ENCODE data around the gene SELENOI. TPM values are rescaled to one million over a fixed set of nuclear protein-coding genes. Genes with fewer than 3 reads are reported as not detected.
"Not testable (repeated sequence)": the region's sequence is repeated elsewhere in the genome, so short reads cannot be mapped to it uniquely, and the experiment has no call there.

SELENOI gene
- total RNA-seq, 2 donors from 2014 or later: 14.4 to 15.6 TPM

- no peaks in the 10 kb centered on the region for H3K36me3 ChIP-seq
- H3K27me3 ChIP-seq (replicated peaks; ENCODE audit: insufficient read depth): no peaks in the 10 kb centered on the region
- WGBS: under 1% methylated on average over 9 of the region's 9 CpGs
- intact Hi-C loops (cut with DNase I): loop anchor here (5.0 kb wide), 1 partner anchor 52 kb away; no protein-coding TSS in a partner anchor
- TF ChIP-seq POLR2A (IDR thresholded peaks at IDR 0.05) (peak; percentile 14), CTCF (IDR thresholded peaks at IDR 0.05) (no peak), POLR2AphosphoS5 (IDR thresholded peaks at IDR 0.05) (peak; percentile 27)
- peak overlapping the region; percentile 31 to 38 for H3K4me3 ChIP-seq
- H3K4me1 ChIP-seq (replicated peaks): no peaks in the 10 kb centered on the region
- peak overlapping the region; percentile 85 to 95 for H3K27ac ChIP-seq
- no peak for DNase-seq (ENCODE audit: low spot score)
- H3K9me3 ChIP-seq: no peaks in the 10 kb centered on the region
Observed at GRCh38 chr2:26299471-26300101, 46.4 kb upstream of the SELENOI start.

- TF ChIP-seq POLR2AphosphoS5 (IDR thresholded peaks at IDR 0.05) (peak; percentile 41), CTCF (IDR thresholded peaks at IDR 0.05) (no peak)
- intact Hi-C loops (cut with DNase I): no loop called here
- Histone ChIP-seq H3K4me3 (peak overlapping the region; percentile 31 to 38), H3K36me3 (no peaks in the 10 kb centered on the region), H3K27me3 (replicated peaks; ENCODE audit: insufficient read depth) (no peaks in the 10 kb centered on the region), H3K4me1 (replicated peaks) (no peaks in the 10 kb centered on the region), H3K9me3 (no peaks in the 10 kb centered on the region), H3K27ac (peak overlapping the region; percentile 85 to 95)
- 15% methylated on average over 22 of the region's 22 CpGs for WGBS
- peak; percentile 73 for DNase-seq (ENCODE audit: low spot score)
Observed at GRCh38 chr2:26300234-26300925, 45.6 kb upstream of the SELENOI start.

- no peaks in the 10 kb centered on the region for H3K4me1 ChIP-seq (replicated peaks)
- WGBS: 56% methylated on average over 6 of the region's 6 CpGs
- TF ChIP-seq POLR2AphosphoS5 (IDR thresholded peaks at IDR 0.05) (peak; percentile 85), POLR2A (IDR thresholded peaks at IDR 0.05) (no peak)
- H3K36me3 ChIP-seq: no peaks in the 10 kb centered on the region
- no peaks in the 10 kb centered on the region for H3K9me3 ChIP-seq
- peak; percentile 86 for DNase-seq (ENCODE audit: low spot score)
- H3K4me3 ChIP-seq: no peak overlapping the region
- intact Hi-C loops (cut with DNase I): no loop called here
- H3K27ac ChIP-seq: no peak overlapping the region
- no peaks in the 10 kb centered on the region for H3K27me3 ChIP-seq (replicated peaks; ENCODE audit: insufficient read depth)
Observed at GRCh38 chr2:26302846-26303245, 43.1 kb upstream of the SELENOI start.

- H3K27me3 ChIP-seq (replicated peaks; ENCODE audit: insufficient read depth); H3K36me3 ChIP-seq; H3K27ac ChIP-seq; H3K4me3 ChIP-seq; H3K4me1 ChIP-seq (replicated peaks); H3K9me3 ChIP-seq; DNase-seq (ENCODE audit: low spot score); intact Hi-C loops (cut with DNase I): not testable (repeated sequence)
- 43% methylated on average over 7 of the region's 7 CpGs for WGBS
Observed at GRCh38 chr2:26305094-26305493, 40.8 kb upstream of the SELENOI start.

GRCh38 chr2:26305540-26305939 lies 40.4 kb upstream of the SELENOI start:
- Histone ChIP-seq H3K36me3 (no peaks in the 10 kb centered on the region), H3K27ac (no peak overlapping the region), H3K4me1 (replicated peaks) (no peaks in the 10 kb centered on the region), H3K4me3 (no peak overlapping the region), H3K9me3 (no peaks in the 10 kb centered on the region), H3K27me3 (replicated peaks; ENCODE audit: insufficient read depth) (no peaks in the 10 kb centered on the region)
- DNase-seq (ENCODE audit: low spot score): no peak
- TF ChIP-seq POLR2AphosphoS5 (IDR thresholded peaks at IDR 0.05) (no peak), POLR2A (IDR thresholded peaks at IDR 0.05) (no peak), CTCF (IDR thresholded peaks at IDR 0.05) (no peak)
- intact Hi-C loops (cut with DNase I): no loop called here
- 47% methylated on average over 6 of the region's 6 CpGs for WGBS

GRCh38 chr2:26309921-26310320 lies 36.0 kb upstream of the SELENOI start:
- H3K27me3 ChIP-seq (replicated peaks; ENCODE audit: insufficient read depth): no peaks in the 10 kb centered on the region
- DNase-seq (ENCODE audit: low spot score): no peak
- intact Hi-C loops (cut with DNase I): no loop called here
- H3K4me3 ChIP-seq: no peak overlapping the region
- WGBS: 88% methylated on average over 10 of the region's 10 CpGs
- no peaks in the 10 kb centered on the region for H3K36me3 ChIP-seq
- no peak overlapping the region for H3K27ac ChIP-seq
- H3K4me1 ChIP-seq (replicated peaks): no peaks in the 10 kb centered on the region
- no peak for TF ChIP-seq POLR2A (IDR thresholded peaks at IDR 0.05)
- no peak for TF ChIP-seq POLR2AphosphoS5 (IDR thresholded peaks at IDR 0.05)
- TF ChIP-seq CTCF (IDR thresholded peaks at IDR 0.05): no peak
- no peaks in the 10 kb centered on the region for H3K9me3 ChIP-seq

Measured in prostate gland (tissue), 2 donors.